Measurements from ENCODE around the gene FANCD2OS.

- TF ChIP-seq EZH2 (IDR thresholded peaks at IDR 0.05) (no peak), POLR2AphosphoS5 (IDR thresholded peaks at IDR 0.05; ENCODE audit: borderline replicate concordance, low read depth, low read length) (no peak), FOXP2 (optimal IDR thresholded peaks at IDR 0.05; ENCODE audit: control extremely low read depth, extremely low read length, insufficient read depth) (no peak)
Observed at GRCh38 chr3:10099041-10099440, 9.0 kb downstream of the FANCD2OS start.

Measured in SK-N-MC (cell line).